Measurements from ENCODE around the gene CAB39.

DNA sequence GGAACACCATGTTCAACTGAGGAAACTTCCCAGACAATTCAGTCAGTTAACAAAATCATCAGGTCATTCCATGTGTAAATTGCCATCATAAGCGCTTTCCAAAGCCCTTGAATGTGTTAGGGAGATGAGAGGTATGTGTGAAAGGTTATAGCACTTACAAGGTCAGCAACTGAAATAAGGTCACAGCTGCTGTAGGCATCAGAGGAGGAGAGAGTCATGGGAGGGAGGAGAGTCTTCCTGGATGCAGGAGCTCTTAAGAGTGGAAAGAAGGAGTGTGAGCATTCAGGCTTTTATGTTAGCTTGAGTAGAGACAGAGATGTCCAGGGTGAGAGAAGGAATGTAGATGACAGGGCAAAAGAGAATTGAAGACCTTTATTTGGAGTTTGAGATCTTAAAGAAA lies 67.0 kb downstream of the CAB39 start:
- no peak for TF ChIP-seq EZH2 (IDR thresholded peaks at IDR 0.05; ENCODE audit: low read depth, unreplicated experiment)
- TF ChIP-seq, protein P1, sequence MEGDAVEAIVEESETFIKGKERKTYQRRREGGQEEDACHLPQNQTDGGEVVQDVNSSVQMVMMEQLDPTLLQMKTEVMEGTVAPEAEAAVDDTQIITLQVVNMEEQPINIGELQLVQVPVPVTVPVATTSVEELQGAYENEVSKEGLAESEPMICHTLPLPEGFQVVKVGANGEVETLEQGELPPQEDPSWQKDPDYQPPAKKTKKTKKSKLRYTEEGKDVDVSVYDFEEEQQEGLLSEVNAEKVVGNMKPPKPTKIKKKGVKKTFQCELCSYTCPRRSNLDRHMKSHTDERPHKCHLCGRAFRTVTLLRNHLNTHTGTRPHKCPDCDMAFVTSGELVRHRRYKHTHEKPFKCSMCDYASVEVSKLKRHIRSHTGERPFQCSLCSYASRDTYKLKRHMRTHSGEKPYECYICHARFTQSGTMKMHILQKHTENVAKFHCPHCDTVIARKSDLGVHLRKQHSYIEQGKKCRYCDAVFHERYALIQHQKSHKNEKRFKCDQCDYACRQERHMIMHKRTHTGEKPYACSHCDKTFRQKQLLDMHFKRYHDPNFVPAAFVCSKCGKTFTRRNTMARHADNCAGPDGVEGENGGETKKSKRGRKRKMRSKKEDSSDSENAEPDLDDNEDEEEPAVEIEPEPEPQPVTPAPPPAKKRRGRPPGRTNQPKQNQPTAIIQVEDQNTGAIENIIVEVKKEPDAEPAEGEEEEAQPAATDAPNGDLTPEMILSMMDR (conservative IDR thresholded peaks at IDR 0.05; ENCODE audit: low read depth in 2 of 2) = no peak
- TF ChIP-seq JUNB (IDR thresholded peaks at IDR 0.05; ENCODE audit: unreplicated experiment) = no peak
- no peak for TF ChIP-seq POLR2AphosphoS5 (IDR thresholded peaks at IDR 0.05; ENCODE audit: low read depth)
- TF ChIP-seq EZH2phosphoT487 (IDR thresholded peaks at IDR 0.05; ENCODE audit: unreplicated experiment) = no peak
